Measurements from ENCODE around the gene TRIM66. TPM values are rescaled to one million over a fixed set of nuclear protein-coding genes. Genes with fewer than 3 reads are reported as not detected.

TRIM66 gene
- total and polyA plus RNA-seq, 2 of the 8 experiments (the other 6 are each of a cell fraction or from before 2014, with no cell fraction given): 3.1 to 3.5 TPM

DNA sequence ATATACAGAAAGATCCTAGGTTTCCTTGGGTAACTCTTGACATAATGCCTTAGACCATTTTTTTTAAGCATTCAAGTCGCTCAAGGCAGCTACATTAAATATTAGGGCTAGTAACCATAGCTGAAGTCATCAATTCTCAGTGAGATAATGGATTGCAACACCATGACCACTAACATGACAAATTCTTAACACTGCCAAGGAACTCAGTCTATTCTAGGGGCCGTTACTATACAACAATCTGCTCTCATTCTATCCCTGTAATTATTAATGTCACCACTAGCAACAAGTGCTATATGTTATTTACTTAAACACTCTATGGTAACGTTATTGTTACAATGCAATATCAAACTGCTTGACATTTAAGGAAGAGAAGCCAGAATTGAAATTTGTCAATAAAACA, 85.3 kb downstream of the TRIM66 start:
- TF ChIP-seq POU5F1 (IDR thresholded peaks at IDR 0.05; ENCODE audit: low read depth, low read length) (no peak), SP1 (IDR thresholded peaks at IDR 0.05; ENCODE audit: low read depth, low read length) (no peak), ASH2L (IDR thresholded peaks at IDR 0.05; ENCODE audit: low read length) (no peak), GABPA (IDR thresholded peaks at IDR 0.05; ENCODE audit: borderline replicate concordance, insufficient read depth, low read length) (no peak), SUZ12 (IDR thresholded peaks at IDR 0.05; ENCODE audit: low read length) (no peak), RNF2 (IDR thresholded peaks at IDR 0.05; ENCODE audit: borderline replicate concordance, low read depth, low read length, missing control alignments, poor library complexity, severe bottlenecking) (no peak), CEBPB (IDR thresholded peaks at IDR 0.05; ENCODE audit: low read depth, low read length) (no peak), HDAC6 (IDR thresholded peaks at IDR 0.05; ENCODE audit: low read depth, low read length) (no peak), PHF8 (conservative IDR thresholded peaks at IDR 0.05; ENCODE audit: low read depth, low read length) (no peak), POLR2A (IDR thresholded peaks at IDR 0.05; ENCODE audit: control extremely low read depth in 1 of 2, low read depth in 2 of 2, low read length in 2 of 2) (no peak), BCL11A (IDR thresholded peaks at IDR 0.05; ENCODE audit: low read depth in 2 of 2, low read length in 2 of 2) (no peak), TAF1 (IDR thresholded peaks at IDR 0.05; ENCODE audit: low read depth, low read length) (no peak), ATF3 (IDR thresholded peaks at IDR 0.05; ENCODE audit: insufficient read depth, low read depth, low read length) (no peak), EP300 (IDR thresholded peaks at IDR 0.05; ENCODE audit: borderline replicate concordance in 1 of 2, low read depth in 2 of 2, low read length in 2 of 2) (no peak)
- H3K4me1 ChIP-seq (replicated peaks in 1 of 4; ENCODE audit: control insufficient read depth in 3 of 4, insufficient read depth in 4 of 4, low read length in 3 of 4): peaks cover 0 to 10% (median 4%) of the 10 kb centered on the region in 4 experiments; a peak in 4 of 7 replicates
- H3K4ac ChIP-seq (replicated peaks; ENCODE audit: insufficient read length, low read depth, low read length): no peak overlapping the region
- H3K27me3 ChIP-seq (replicated peaks in 1 of 4; ENCODE audit: control insufficient read depth in 3 of 4, extremely low read depth in 1 of 4, insufficient read depth in 3 of 4, low read length in 3 of 4): no peaks in the 10 kb centered on the region
- no peaks in the 10 kb centered on the region; the same call in 1 of the 2 replicates for H3K79me1 ChIP-seq (ENCODE audit: low read depth, low read length)
- no peak overlapping the region for H3K14ac ChIP-seq (ENCODE audit: insufficient read length)
- H3K36me3 ChIP-seq (ENCODE audit: control insufficient read depth in 2 of 4, insufficient read depth in 4 of 4, low read length in 3 of 4): no peaks in the 10 kb centered on the region
- no peak overlapping the region for H4K8ac ChIP-seq (ENCODE audit: extremely low read depth, insufficient read depth, low read length)
- 84% methylated on average over 3 of the region's 3 CpGs; no CpG with 5 or more reads in 1 of the 2 experiments for WGBS, 2 experiments (ENCODE audit: extremely low coverage in 1 of 2, insufficient coverage in 1 of 2, insufficient read length in 1 of 2, insufficient replicate concordance in 2 of 2, low coverage in 1 of 2, low lambda C conversion rate in 2 of 2, missing lambda C conversion rate in 1 of 2)
- H3K9ac ChIP-seq (replicated peaks in 1 of 4; ENCODE audit: extremely low read depth in 1 of 4, low read depth in 3 of 4, low read length in 3 of 4): no peak overlapping the region
- H2BK20ac ChIP-seq (ENCODE audit: low read length): no peak overlapping the region
- H3K23me2 ChIP-seq (ENCODE audit: low read depth, low read length): peaks cover 10% of the 10 kb centered on the region
- FAIRE-seq: no peak
- POLR2A ChIA-PET (ENCODE audit: partially characterized antibody): interaction anchor here (1.1 kb wide), 1 partner anchor 86 kb away, joined by 3 read pairs; no protein-coding TSS in a partner anchor
- CTCF ChIA-PET (ENCODE audit: partially characterized antibody): no interaction called here
- H3K18ac ChIP-seq (ENCODE audit: extremely low read depth, low read length): no peak overlapping the region
- DNase-seq (ENCODE audit: low read depth in 1 of 2, low spot score in 2 of 2): no peak
- H2BK5ac ChIP-seq (ENCODE audit: low read depth, low read length): no peak overlapping the region
- H3K79me2 ChIP-seq (ENCODE audit: control insufficient read depth in 1 of 2, insufficient read depth in 2 of 2, low read length in 2 of 2): 0 out of 4 replicates have a peak, but pooled peaks cover 0 to 8% of the 10 kb centered on the region in 2 experiments
- H3K23ac ChIP-seq (ENCODE audit: insufficient read length): no peak overlapping the region
- no peak overlapping the region for H4K5ac ChIP-seq (ENCODE audit: insufficient read length, low read depth, low read length)
- H4K20me1 ChIP-seq (replicated peaks in 1 of 2; ENCODE audit: control insufficient read depth in 1 of 2, insufficient read depth in 2 of 2, low read length in 2 of 2): no peaks in the 10 kb centered on the region
- H3K27ac ChIP-seq (ENCODE audit: low read depth, low read length): no peak overlapping the region
- H2BK12ac ChIP-seq (ENCODE audit: low read depth, low read length): no peak overlapping the region
- H3K9me3 ChIP-seq (ENCODE audit: insufficient read depth in 2 of 2, low read depth in 1 of 2, low read length in 1 of 2): no peaks in the 10 kb centered on the region
- no peak overlapping the region for H2AK5ac ChIP-seq (ENCODE audit: low read depth, low read length)
- no peak overlapping the region for H3K4me3 ChIP-seq (ENCODE audit: extremely low read depth in 1 of 4, insufficient read depth in 2 of 4, low read depth in 3 of 4, low read length in 4 of 4)
- H3K4me2 ChIP-seq (ENCODE audit: insufficient read depth in 1 of 2, low read depth in 2 of 2, low read length in 2 of 2): no peak overlapping the region
- no peak overlapping the region for H2BK15ac ChIP-seq (ENCODE audit: low read length)
- H3K56ac ChIP-seq (replicated peaks; ENCODE audit: insufficient read length, low read depth, low read length): no peak overlapping the region
- no peak overlapping the region for H4K91ac ChIP-seq (replicated peaks; ENCODE audit: insufficient read length, low read length)
- H2BK120ac ChIP-seq (replicated peaks; ENCODE audit: low read depth, low read length): no peak overlapping the region
- H2AFZ ChIP-seq (ENCODE audit: low read length): no peak overlapping the region
